Transverse colon (tissue), 4 donors: ENCODE measurements around the gene IQGAP1. TPM values are rescaled to one million over a fixed set of nuclear protein-coding genes. Genes with fewer than 3 reads are reported as not detected.

Experiments used
- DNase-seq: peaks from one replicate; pipeline ENCODE4 v3.0.0-alpha.2; 2019
- H3K27ac ChIP-seq, 4 donors: fragments of 200-600 bp; sonication (generic); 2 replicates each; pipeline ENCODE4 v1.5.1; 2016 to 2018; ENCODE audit warnings: inconsistent platforms in 4 of 4
- H3K27me3 ChIP-seq: fragments of 200-600 bp; sonication (generic); 2 replicates; pipeline ENCODE4 v1.5.1; 2017; ENCODE audit warnings: inconsistent platforms
- H3K36me3 ChIP-seq, 4 donors: fragments of 200-600 bp; sonication (generic); 2 replicates each; pipeline ENCODE4 v1.5.1; 2017 to 2019; ENCODE audit warnings: inconsistent platforms in 4 of 4
- H3K4me1 ChIP-seq, 4 donors: fragments of 200-600 bp; sonication (generic); 2 replicates each; pipeline ENCODE4 v1.5.1; 2017 to 2020; ENCODE audit warnings: inconsistent platforms in 4 of 4
- H3K4me3 ChIP-seq, 4 donors: fragments of 200-600 bp; sonication (generic); 1 replicate in 1 of 4; 2 replicates in 3 of 4; pipeline versions ENCODE4 v1.5.1 to v1.6.1; 2017 to 2019; ENCODE audit warnings: inconsistent platforms in 4 of 4
- H3K9me3 ChIP-seq, 2 donors: fragments of 200-600 bp; sonication (generic); 2 replicates each; pipeline ENCODE4 v1.5.1; 2017 to 2019; ENCODE audit warnings: inconsistent platforms in 2 of 2
- CTCF ChIP-seq, 5 experiments: fragments of 200-600 bp in 3 of 5; fragments of 450-650 bp in 2 of 5; sonication (generic) in 3 of 5; IDR thresholded peaks; 1 replicate in 2 of 5; 2 replicates in 3 of 5; pipeline ENCODE4 v1.5.1; 2016 to 2017; ENCODE audit warnings: antibody characterized with exemption in 5 of 5, inconsistent platforms in 3 of 5, mild to moderate bottlenecking in 2 of 5, moderate library complexity in 1 of 5
- EP300 ChIP-seq: sonication (generic); formaldehyde crosslinking; IDR thresholded peaks from one replicate; pipeline ENCODE4 v1.6.1; 2017; ENCODE audit warnings: antibody characterized with exemption, low read depth
- POLR2A ChIP-seq: fragments of 450-650 bp; IDR thresholded peaks from one replicate; pipeline ENCODE4 v1.6.1; 2016; ENCODE audit warnings: antibody characterized with exemption, mild to moderate bottlenecking, moderate library complexity
- POLR2AphosphoS5 ChIP-seq, 3 donors: sonication (generic); formaldehyde crosslinking; IDR thresholded peaks; one replicate each; pipeline ENCODE4 v1.6.1; 2016; ENCODE audit warnings: antibody characterized with exemption in 3 of 3
- WGBS, 2 donors: methylation state at CpG; one replicate each; pipeline ENCODE4 v1.1.5; 2018; ENCODE audit warnings: low coverage in 1 of 2; 5-methylcytosine and 5-hydroxymethylcytosine counted together
- in situ Hi-C, 4 donors: fragments of 200-750 bp; cut with MboI; loops; one replicate each; pipeline versions ENCODE4 v1.15.0 to v1.15.1; 2017; ENCODE audit warnings: low sequenced_read_pairs in 3 of 4, low pct_ligation_motif_present in 1 of 4, low pct_unique_long_range_greater_than_20kb in 1 of 4
- intact Hi-C: fragments of 100-400 bp; cut with DNase I; formaldehyde crosslinking; loops from one replicate; pipeline ENCODE4 v1.15.1; 2023; ENCODE audit warnings: low total_unique reads
- total RNA-seq, 4 donors: library from RNA; depleted of rRNA; stranded (reverse); fragments of >200 nt; gene quantifications; one replicate each; pipeline ENCODE4 v1.1.0, GENCODE V29; 2016

The IQGAP1 gene
- total RNA-seq, 4 donors from 2014 or later: 82.8 to 354 (median 282) TPM

DNA sequence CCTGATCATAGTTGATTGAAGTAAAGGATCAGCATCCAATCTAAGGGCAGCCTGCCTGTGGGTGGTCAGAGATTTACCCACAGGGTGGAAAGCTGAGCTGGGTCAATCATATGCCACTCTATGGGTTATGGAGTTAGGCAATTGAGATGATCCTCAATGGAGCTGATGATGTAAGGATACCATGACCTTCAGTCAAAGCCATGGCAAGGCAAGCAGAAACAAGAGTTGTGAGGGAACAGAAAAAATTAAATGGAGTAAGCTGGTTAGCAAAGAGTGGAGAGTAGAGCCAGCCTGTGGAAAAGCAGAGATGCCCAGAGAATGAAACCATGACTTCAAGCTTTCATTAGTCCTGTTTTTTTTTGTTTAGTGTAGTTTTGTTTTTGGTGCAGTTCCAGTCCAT lies 5.7 kb upstream of the IQGAP1 start:
- DNase-seq: no peak
- in situ Hi-C loops (no loop called here), intact Hi-C loops (no loop called here)
- peaks cover 0 to under 1% (median 0%) of the 10 kb centered on the region in 4 donors for H3K4me1 ChIP-seq
- H3K4me3 ChIP-seq: no peak overlapping the region
- no peak for TF ChIP-seq POLR2A
- no peak for TF ChIP-seq POLR2AphosphoS5 (IDR thresholded peaks at IDR 0.05)
- TF ChIP-seq EP300: no peak
- no peak for TF ChIP-seq CTCF (IDR thresholded peaks at IDR 0.05)
- no peaks in the 10 kb centered on the region for H3K27me3 ChIP-seq
- no peaks in the 10 kb centered on the region for H3K36me3 ChIP-seq
- H3K9me3 ChIP-seq: peaks cover 5 to 8% of the 10 kb centered on the region in 2 donors
- H3K27ac ChIP-seq: no peak overlapping the region

DNA sequence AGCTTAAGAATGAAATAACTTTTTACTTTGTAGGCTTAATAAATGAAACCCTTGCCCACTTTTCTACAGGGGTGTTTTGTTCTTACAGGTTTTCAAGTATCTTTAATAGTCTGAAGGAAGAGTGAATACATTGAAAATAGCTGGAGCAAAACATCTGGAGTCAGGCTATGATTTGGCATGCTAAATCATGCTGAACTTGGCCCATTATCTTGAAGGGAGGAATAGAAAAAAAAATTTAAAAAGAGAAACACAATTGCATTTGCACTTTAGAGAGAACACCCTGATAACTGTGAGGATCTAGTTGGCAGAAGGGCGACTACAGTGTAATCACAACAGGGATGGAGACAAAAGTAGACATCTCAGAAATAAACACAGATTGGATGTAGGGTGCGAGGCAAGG lies 1.8 kb upstream of the IQGAP1 start:
- no peak for DNase-seq
- H3K27ac ChIP-seq: peak overlapping the region in 3 of 4 donors; percentile 7 to 34 (median 23)
- no peaks in the 10 kb centered on the region for H3K9me3 ChIP-seq
- peaks cover 15 to 28% (median 23%) of the 10 kb centered on the region in 4 donors for H3K4me1 ChIP-seq
- WGBS, 2 donors: 72 to 73% methylated on average over 2 of the region's 2 CpGs
- H3K4me3 ChIP-seq: no peak overlapping the region
- intact Hi-C loops (no loop called here), in situ Hi-C loops (no loop called here)
- no peak for TF ChIP-seq CTCF (IDR thresholded peaks at IDR 0.05)
- no peak for TF ChIP-seq POLR2A
- TF ChIP-seq POLR2AphosphoS5 (IDR thresholded peaks at IDR 0.05): no peak
- no peak for TF ChIP-seq EP300
- H3K36me3 ChIP-seq: peaks cover 0 to 8% (median 2%) of the 10 kb centered on the region in 4 donors
- no peaks in the 10 kb centered on the region for H3K27me3 ChIP-seq

DNA sequence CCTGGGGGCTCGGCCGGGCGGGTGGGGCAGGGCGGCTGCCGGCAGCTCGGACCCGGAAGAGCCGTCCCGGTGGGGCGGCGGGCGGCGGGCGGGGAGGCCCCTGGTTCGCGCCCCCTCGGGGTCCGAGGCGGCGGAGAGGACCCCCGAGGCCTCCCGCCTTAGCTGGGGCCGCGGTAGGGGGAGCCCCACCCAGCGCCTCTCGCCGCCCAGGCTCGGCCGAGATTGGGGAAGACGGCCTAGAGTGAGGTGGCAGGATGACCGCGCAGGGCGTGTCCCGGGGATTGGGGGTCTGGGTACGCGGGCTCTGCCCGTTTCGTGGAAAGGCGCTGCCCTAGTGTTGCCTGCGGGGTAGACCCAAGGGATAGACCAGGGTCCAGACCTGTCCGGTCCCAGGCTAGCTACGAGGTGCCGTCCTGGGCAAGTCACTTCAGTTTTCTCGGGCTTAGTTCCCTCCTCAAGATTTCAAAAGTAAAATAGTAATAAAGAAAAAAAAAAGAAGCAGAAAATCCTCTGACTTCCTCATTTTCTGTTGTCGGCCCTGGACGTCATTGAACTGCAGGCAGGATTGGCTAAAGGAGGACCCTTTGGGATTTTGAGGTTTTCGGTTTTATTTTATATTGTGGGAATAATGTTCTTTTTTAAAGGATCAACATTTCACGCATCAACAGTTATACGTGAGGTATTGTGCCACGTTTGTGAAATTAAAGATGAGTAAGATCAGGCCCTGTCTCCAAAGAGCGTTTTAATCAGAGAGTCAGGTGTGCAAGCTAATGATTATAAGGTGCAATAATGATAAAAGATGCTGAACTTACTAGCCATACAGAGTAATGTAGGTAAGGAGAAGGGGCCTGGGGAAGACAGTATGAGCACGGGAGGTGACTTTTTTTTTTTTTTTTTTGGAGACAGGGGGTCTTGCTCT lies 679 bp downstream of the IQGAP1 start:
- Histone ChIP-seq H3K4me3 (peak overlapping the region; percentile 94 to 99 (median 98)), H3K9me3 (no peaks in the 10 kb centered on the region), H3K4me1 (peaks cover 26 to 53% (median 44%) of the 10 kb centered on the region in 4 donors), H3K27ac (peak overlapping the region; percentile 97 to 100 (median 98)), H3K27me3 (no peaks in the 10 kb centered on the region), H3K36me3 (peaks cover 0 to 15% (median 2%) of the 10 kb centered on the region in 4 donors)
- DNase-seq: peak; percentile 73
- TF ChIP-seq EP300 (no peak), CTCF (IDR thresholded peaks at IDR 0.05) (no peak), POLR2A (no peak), POLR2AphosphoS5 (IDR thresholded peaks at IDR 0.05) (no peak)
- intact Hi-C loops (no loop called here), in situ Hi-C loops (no loop called here)
- 1% methylated on average over 8 to 19 of the region's 52 CpGs for WGBS, 2 donors

GRCh38 chr15:90389513-90389912 lies 1.5 kb downstream of the IQGAP1 start:
- intact Hi-C loops: no loop called here
- peak overlapping the region; percentile 97 to 100 (median 98) for H3K27ac ChIP-seq
- peak overlapping the region; percentile 94 to 99 (median 98) for H3K4me3 ChIP-seq
- peaks cover 29 to 61% (median 52%) of the 10 kb centered on the region in 4 donors for H3K4me1 ChIP-seq
- TF ChIP-seq POLR2AphosphoS5 (IDR thresholded peaks at IDR 0.05) (no peak), CTCF (IDR thresholded peaks at IDR 0.05) (no peak), EP300 (no peak), POLR2A (no peak)
- H3K9me3 ChIP-seq: no peaks in the 10 kb centered on the region
- in situ Hi-C loops: no loop called here
- H3K36me3 ChIP-seq: peaks cover 0 to 15% (median 2%) of the 10 kb centered on the region in 4 donors
- 35% methylated on average over 3 to 6 of the region's 6 CpGs for WGBS, 2 donors
- DNase-seq: no peak
- H3K27me3 ChIP-seq: no peaks in the 10 kb centered on the region
